GM18511 (cell line): Measurements from ENCODE around the gene CRNKL1.

Source experiments
- ATAC-seq: cut with Tn5 transposase; IDR thresholded peaks from one replicate; pipeline ENCODE4 v1.9.1; 2021; ENCODE audit warnings: mild to moderate bottlenecking, moderate library complexity; ENCODE audit not compliant: unreplicated experiment

Gene CRNKL1

GRCh38 chr20:19986419-19986818, 65.8 kb downstream of the CRNKL1 start:
- no peak for ATAC-seq
